ENCODE measurements around the gene ZNF384. TPM values are rescaled to one million over a fixed set of nuclear protein-coding genes. Genes with fewer than 3 reads are reported as not detected.

Gene ZNF384
- total RNA-seq, 6 donors from 2014 or later, result 33.4 to 52.8 (median 43.0) TPM

DNA sequence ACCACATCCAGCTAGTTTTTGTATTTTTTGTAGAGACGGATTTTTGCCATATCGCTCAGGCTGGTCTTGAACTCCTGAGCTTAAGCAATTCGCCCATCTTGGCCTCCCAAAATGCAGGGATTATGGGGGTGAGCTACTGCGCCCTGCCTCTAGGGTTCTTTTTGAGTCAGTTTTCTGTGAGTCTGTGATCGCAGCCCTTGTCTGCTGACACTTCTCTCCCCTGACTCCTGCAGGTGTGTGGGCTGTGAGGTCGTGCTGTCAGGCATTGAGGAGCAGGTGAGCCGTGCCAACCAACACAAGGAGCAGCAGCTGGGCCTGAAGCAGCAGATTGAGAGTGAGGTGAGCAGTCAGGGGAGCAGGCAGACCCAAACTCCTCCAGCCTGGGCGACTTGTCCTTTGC lies 41.0 kb upstream of the ZNF384 start:
- no peak for ATAC-seq (ENCODE audit: low FRiP score in 2 of 2)
- no peaks in the 10 kb centered on the region for H3K9me3 ChIP-seq
- no peak overlapping the region for H3K4me3 ChIP-seq
- no peak for DNase-seq
- TF ChIP-seq EP300 (IDR thresholded peaks at IDR 0.05) (no peak), POLR2A (IDR thresholded peaks at IDR 0.05) (no peak), POLR2AphosphoS5 (IDR thresholded peaks at IDR 0.05) (no peak)
- TF ChIP-seq, protein P1, sequence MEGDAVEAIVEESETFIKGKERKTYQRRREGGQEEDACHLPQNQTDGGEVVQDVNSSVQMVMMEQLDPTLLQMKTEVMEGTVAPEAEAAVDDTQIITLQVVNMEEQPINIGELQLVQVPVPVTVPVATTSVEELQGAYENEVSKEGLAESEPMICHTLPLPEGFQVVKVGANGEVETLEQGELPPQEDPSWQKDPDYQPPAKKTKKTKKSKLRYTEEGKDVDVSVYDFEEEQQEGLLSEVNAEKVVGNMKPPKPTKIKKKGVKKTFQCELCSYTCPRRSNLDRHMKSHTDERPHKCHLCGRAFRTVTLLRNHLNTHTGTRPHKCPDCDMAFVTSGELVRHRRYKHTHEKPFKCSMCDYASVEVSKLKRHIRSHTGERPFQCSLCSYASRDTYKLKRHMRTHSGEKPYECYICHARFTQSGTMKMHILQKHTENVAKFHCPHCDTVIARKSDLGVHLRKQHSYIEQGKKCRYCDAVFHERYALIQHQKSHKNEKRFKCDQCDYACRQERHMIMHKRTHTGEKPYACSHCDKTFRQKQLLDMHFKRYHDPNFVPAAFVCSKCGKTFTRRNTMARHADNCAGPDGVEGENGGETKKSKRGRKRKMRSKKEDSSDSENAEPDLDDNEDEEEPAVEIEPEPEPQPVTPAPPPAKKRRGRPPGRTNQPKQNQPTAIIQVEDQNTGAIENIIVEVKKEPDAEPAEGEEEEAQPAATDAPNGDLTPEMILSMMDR (IDR thresholded peaks at IDR 0.05), result no peak
- H3K36me3 ChIP-seq, result peaks cover 22 to 67% (median 50%) of the 10 kb centered on the region in 4 donors
- H3K27ac ChIP-seq, result no peak overlapping the region
- no peaks in the 10 kb centered on the region for H3K27me3 ChIP-seq
- H3K4me1 ChIP-seq, result peaks cover under 1 to 8% (median 3%) of the 10 kb centered on the region in 4 donors
- 89 to 97% methylated on average over 7 to 8 of the region's 8 CpGs for WGBS, 2 donors

DNA sequence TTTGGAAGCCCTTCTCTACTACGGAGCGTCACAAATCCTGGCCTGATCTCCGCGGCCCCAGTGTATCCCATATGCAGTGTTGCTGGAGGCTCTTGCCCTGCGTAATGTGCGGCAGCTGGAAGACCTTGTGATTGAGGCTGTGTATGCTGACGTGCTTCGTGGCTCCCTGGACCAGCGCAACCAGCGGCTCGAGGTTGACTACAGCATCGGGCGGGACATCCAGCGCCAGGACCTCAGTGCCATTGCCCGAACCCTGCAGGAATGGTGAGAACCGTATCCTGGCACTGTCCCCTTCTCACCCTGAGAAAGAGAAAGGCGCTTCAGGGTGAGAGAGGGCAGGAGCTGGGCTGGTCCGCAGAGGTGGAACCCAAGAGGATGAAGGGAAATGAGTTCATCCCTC lies 40.0 kb upstream of the ZNF384 start:
- WGBS, 2 donors, result 95 to 97% methylated on average over 9 to 18 of the region's 18 CpGs
- TF ChIP-seq, protein P1 (IDR thresholded peaks at IDR 0.05), result no peak
- TF ChIP-seq POLR2A (IDR thresholded peaks at IDR 0.05), result no peak
- no peak for TF ChIP-seq EP300 (IDR thresholded peaks at IDR 0.05)
- no peak for TF ChIP-seq POLR2AphosphoS5 (IDR thresholded peaks at IDR 0.05)
- Histone ChIP-seq H3K9me3 (no peaks in the 10 kb centered on the region), H3K4me1 (peaks cover 9 to 15% (median 11%) of the 10 kb centered on the region in 4 donors), H3K27me3 (no peaks in the 10 kb centered on the region), H3K27ac (no peak overlapping the region), H3K36me3 (peaks cover 22 to 61% (median 50%) of the 10 kb centered on the region in 4 donors), H3K4me3 (no peak overlapping the region)
- ATAC-seq (ENCODE audit: low FRiP score in 2 of 2), result no peak
- DNase-seq, result no peak

DNA sequence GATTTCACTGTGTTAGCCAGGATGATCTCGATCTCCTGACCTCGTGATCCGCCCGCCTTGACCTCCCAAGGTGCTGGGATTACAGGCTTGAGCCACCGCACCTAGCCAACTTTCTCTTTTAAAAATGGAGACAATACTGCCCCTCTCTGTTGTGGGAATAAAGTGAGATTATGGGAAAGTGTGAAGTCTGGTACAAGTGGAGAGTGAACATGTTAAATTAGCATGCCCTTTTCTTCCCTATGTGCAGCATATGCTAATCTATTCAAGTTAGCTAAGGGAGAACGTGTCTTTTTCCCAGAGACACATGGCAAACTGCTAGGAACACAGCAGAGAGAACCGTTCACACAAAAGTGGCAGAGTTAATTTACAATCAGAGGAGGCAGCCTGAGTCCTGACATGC lies 36.2 kb upstream of the ZNF384 start:
- WGBS, 2 donors, result 94 to 98% methylated on average over 7 of the region's 7 CpGs
- no peaks in the 10 kb centered on the region for H3K9me3 ChIP-seq
- TF ChIP-seq POLR2A (IDR thresholded peaks at IDR 0.05) (no peak), POLR2AphosphoS5 (IDR thresholded peaks at IDR 0.05) (no peak), EP300 (IDR thresholded peaks at IDR 0.05) (no peak)
- TF ChIP-seq, protein P1 (IDR thresholded peaks at IDR 0.05), result no peak
- no peak for DNase-seq
- peaks cover 11 to 30% (median 27%) of the 10 kb centered on the region in 4 donors for H3K36me3 ChIP-seq
- H3K4me1 ChIP-seq, result peaks cover 9 to 19% (median 11%) of the 10 kb centered on the region in 4 donors
- H3K27me3 ChIP-seq, result no peaks in the 10 kb centered on the region
- no peak for ATAC-seq (ENCODE audit: low FRiP score in 2 of 2)
- no peak overlapping the region for H3K4me3 ChIP-seq
- no peak overlapping the region for H3K27ac ChIP-seq

DNA sequence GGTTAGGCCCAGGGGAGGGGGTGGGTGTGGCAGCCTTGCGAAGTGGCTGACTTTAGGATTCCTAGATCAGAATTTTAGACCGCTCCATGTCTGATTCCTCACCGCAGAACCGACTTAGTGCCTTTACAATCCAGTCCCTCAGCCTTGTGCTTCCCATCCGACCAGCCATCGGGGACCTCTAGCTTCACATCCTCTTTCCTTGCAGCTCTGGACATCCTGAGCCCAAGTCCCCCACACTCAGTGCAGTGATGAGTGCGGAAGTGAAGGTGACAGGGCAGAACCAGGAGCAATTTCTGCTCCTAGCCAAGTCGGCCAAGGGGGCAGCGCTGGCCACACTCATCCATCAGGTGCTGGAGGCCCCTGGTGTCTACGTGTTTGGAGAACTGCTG lies 35.2 kb upstream of the ZNF384 start:
- 8 to 21% methylated on average over 10 of the region's 10 CpGs for WGBS, 2 donors
- Histone ChIP-seq H3K4me3 (peak overlapping the region; percentile 30 to 72 (median 66)), H3K4me1 (peaks cover 9 to 19% (median 11%) of the 10 kb centered on the region in 4 donors), H3K9me3 (no peaks in the 10 kb centered on the region), H3K27ac (peak overlapping the region; percentile 86 to 93 (median 90)), H3K27me3 (no peaks in the 10 kb centered on the region), H3K36me3 (peaks cover 5 to 21% (median 19%) of the 10 kb centered on the region in 4 donors)
- ATAC-seq (ENCODE audit: low FRiP score in 2 of 2), result peak; percentile 2 to 21
- TF ChIP-seq POLR2A (IDR thresholded peaks at IDR 0.05) (no peak), POLR2AphosphoS5 (IDR thresholded peaks at IDR 0.05) (no peak), EP300 (IDR thresholded peaks at IDR 0.05) (no peak)
- TF ChIP-seq, protein P1 (IDR thresholded peaks at IDR 0.05), result no peak
- peak in 1 of 2 donors; percentile 32 for DNase-seq
